Measurements from ENCODE around the gene INVS. TPM values are rescaled to one million over a fixed set of nuclear protein-coding genes. Genes with fewer than 3 reads are reported as not detected.

Gene INVS
- total RNA-seq, 1 experiment from 2014 or later = 21.1 TPM

DNA sequence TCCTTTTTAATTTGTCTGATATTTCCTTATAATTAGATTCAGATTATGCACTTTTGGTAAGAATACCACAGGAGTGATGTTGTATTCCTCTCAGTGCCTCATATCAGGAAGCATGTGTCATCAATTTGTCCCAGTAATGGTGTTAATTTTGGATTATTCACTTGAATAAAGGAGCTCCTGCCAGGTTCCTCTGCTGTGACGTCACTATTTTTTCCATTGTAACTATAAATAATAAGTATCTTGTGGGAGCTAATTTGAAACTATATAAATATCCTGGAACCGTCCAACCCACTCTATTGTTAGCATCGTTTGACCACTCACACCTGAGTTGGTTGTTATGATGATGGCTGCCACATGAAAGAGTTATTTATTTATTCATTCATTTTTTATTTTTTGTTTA is 107.9 kb downstream of the INVS start:
- ATAC-seq = no peak
- no peaks in the 10 kb centered on the region for H3K79me2 ChIP-seq (ENCODE audit: insufficient read depth, low read length)
- H3K9me2 ChIP-seq (ENCODE audit: insufficient read depth) = 0 out of 2 replicates have a peak, but pooled peaks cover 6% of the 10 kb centered on the region
- no peaks in the 10 kb centered on the region for H3K27me3 ChIP-seq (ENCODE audit: insufficient read depth, low read length)
- no peak overlapping the region for H3K4me2 ChIP-seq (ENCODE audit: low read length)
- BruUV-seq (replicated peaks) = no TSS peak
- intact Hi-C loops (cut with micrococcal nuclease) = no loop called here
- TF ChIP-seq SP1 (IDR thresholded peaks at IDR 0.05; ENCODE audit: low read depth) (no peak), CEBPB (IDR thresholded peaks at IDR 0.05; ENCODE audit: low read depth) (no peak), SIN3A (IDR thresholded peaks at IDR 0.05; ENCODE audit: low read depth) (no peak), EZH2phosphoT487 (IDR thresholded peaks at IDR 0.05; ENCODE audit: borderline replicate concordance) (no peak)
- POLR2A ChIA-PET = no interaction called here
- H3K4me1 ChIP-seq (ENCODE audit: control insufficient read depth in 1 of 2, insufficient read depth in 2 of 2, low read length in 2 of 2) = no peaks in the 10 kb centered on the region
- H2AFZ ChIP-seq (ENCODE audit: low read depth, low read length, poor library complexity, severe bottlenecking) = no peak overlapping the region
- no peak overlapping the region for H3K9ac ChIP-seq (ENCODE audit: low read length)
- CTCF ChIA-PET = no interaction called here
- H3K9me3 ChIP-seq (ENCODE audit: control insufficient read depth in 1 of 2, insufficient read depth in 1 of 2, low read depth in 1 of 2, low read length in 2 of 2) = no peaks in the 10 kb centered on the region
- no peak for DNase-seq (ENCODE audit: low read depth, low spot score)
- H3K4me3 ChIP-seq (replicated peaks in 1 of 2; ENCODE audit: low read depth in 1 of 2, low read length in 2 of 2) = no peak overlapping the region
- H3K36me3 ChIP-seq (ENCODE audit: control insufficient read depth in 1 of 2, insufficient read depth in 2 of 2, low read length in 2 of 2) = no peaks in the 10 kb centered on the region
- H3K27ac ChIP-seq (ENCODE audit: low read depth, low read length) = no peak overlapping the region
- RAD21 ChIA-PET (ENCODE audit: low non-redundant PET in 1 of 2, low total read pairs in 2 of 2, uncharacterized antibody in 2 of 2, unreplicated experiment in 2 of 2) = no interaction called here
- H4K20me1 ChIP-seq (ENCODE audit: insufficient read depth) = no peaks in the 10 kb centered on the region

DNA sequence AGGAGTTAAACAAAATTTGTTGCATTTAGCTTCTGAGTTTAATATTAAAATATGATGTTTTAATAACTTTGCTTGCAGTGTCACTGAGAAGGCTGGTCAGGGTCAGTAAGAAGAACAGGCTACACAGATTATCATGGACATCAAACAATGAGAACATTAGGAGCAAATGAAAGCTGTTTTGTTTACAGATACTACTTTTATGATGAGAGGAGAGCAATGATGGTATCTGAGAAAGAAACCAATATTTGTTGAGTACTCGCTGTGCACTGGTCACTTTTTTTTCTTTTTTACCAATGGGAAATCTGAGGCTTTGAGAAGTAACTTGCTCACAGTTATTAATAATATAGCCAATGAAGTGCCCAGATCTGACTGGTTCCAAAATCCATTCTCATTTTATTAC is 109.6 kb downstream of the INVS start:
- Histone ChIP-seq H3K9me2 (ENCODE audit: insufficient read depth) (0 out of 2 replicates have a peak, but pooled peaks cover 6% of the 10 kb centered on the region), H3K4me1 (ENCODE audit: control insufficient read depth in 1 of 2, insufficient read depth in 2 of 2, low read length in 2 of 2) (no peaks in the 10 kb centered on the region), H3K4me3 (replicated peaks in 1 of 2; ENCODE audit: low read depth in 1 of 2, low read length in 2 of 2) (no peak overlapping the region), H3K36me3 (ENCODE audit: control insufficient read depth in 1 of 2, insufficient read depth in 2 of 2, low read length in 2 of 2) (no peaks in the 10 kb centered on the region), H3K9ac (ENCODE audit: low read length) (no peak overlapping the region), H3K4me2 (ENCODE audit: low read length) (no peak overlapping the region), H3K79me2 (ENCODE audit: insufficient read depth, low read length) (no peaks in the 10 kb centered on the region), H3K9me3 (ENCODE audit: control insufficient read depth in 1 of 2, insufficient read depth in 1 of 2, low read depth in 1 of 2, low read length in 2 of 2) (no peaks in the 10 kb centered on the region), H2AFZ (ENCODE audit: low read depth, low read length, poor library complexity, severe bottlenecking) (no peak overlapping the region), H3K27ac (ENCODE audit: low read depth, low read length) (no peak overlapping the region), H4K20me1 (ENCODE audit: insufficient read depth) (no peaks in the 10 kb centered on the region), H3K27me3 (ENCODE audit: insufficient read depth, low read length) (no peaks in the 10 kb centered on the region)
- intact Hi-C loops (cut with micrococcal nuclease) = no loop called here
- ATAC-seq = no peak
- RAD21 ChIA-PET (ENCODE audit: low non-redundant PET in 1 of 2, low total read pairs in 2 of 2, uncharacterized antibody in 2 of 2, unreplicated experiment in 2 of 2) = no interaction called here
- CTCF ChIA-PET = no interaction called here
- TF ChIP-seq SP1 (IDR thresholded peaks at IDR 0.05; ENCODE audit: low read depth) = no peak
- TF ChIP-seq EZH2phosphoT487 (IDR thresholded peaks at IDR 0.05; ENCODE audit: borderline replicate concordance) = no peak
- TF ChIP-seq SIN3A (IDR thresholded peaks at IDR 0.05; ENCODE audit: low read depth) = no peak
- TF ChIP-seq ZNF274 (IDR thresholded peaks at IDR 0.05; ENCODE audit: low read depth, low read length) = no peak
- no peak for TF ChIP-seq YY1 (IDR thresholded peaks at IDR 0.05; ENCODE audit: extremely low read depth, insufficient replicate concordance, low read depth, low read length)
- TF ChIP-seq FOSL1 (IDR thresholded peaks at IDR 0.05; ENCODE audit: low read depth) = no peak
- no peak for TF ChIP-seq ZFX (IDR thresholded peaks at IDR 0.05)
- TF ChIP-seq, protein P1, sequence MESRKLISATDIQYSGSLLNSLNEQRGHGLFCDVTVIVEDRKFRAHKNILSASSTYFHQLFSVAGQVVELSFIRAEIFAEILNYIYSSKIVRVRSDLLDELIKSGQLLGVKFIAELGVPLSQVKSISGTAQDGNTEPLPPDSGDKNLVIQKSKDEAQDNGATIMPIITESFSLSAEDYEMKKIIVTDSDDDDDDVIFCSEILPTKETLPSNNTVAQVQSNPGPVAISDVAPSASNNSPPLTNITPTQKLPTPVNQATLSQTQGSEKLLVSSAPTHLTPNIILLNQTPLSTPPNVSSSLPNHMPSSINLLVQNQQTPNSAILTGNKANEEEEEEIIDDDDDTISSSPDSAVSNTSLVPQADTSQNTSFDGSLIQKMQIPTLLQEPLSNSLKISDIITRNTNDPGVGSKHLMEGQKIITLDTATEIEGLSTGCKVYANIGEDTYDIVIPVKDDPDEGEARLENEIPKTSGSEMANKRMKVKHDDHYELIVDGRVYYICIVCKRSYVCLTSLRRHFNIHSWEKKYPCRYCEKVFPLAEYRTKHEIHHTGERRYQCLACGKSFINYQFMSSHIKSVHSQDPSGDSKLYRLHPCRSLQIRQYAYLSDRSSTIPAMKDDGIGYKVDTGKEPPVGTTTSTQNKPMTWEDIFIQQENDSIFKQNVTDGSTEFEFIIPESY (IDR thresholded peaks at IDR 0.05; ENCODE audit: extremely low read depth, insufficient replicate concordance, low read length) = no peak
- no peak for TF ChIP-seq EZH2 (IDR thresholded peaks at IDR 0.05)
- no peak for TF ChIP-seq EGR1 (IDR thresholded peaks at IDR 0.05; ENCODE audit: low read depth)
- no peak for TF ChIP-seq JUND (IDR thresholded peaks at IDR 0.05)
- TF ChIP-seq, protein P2, sequence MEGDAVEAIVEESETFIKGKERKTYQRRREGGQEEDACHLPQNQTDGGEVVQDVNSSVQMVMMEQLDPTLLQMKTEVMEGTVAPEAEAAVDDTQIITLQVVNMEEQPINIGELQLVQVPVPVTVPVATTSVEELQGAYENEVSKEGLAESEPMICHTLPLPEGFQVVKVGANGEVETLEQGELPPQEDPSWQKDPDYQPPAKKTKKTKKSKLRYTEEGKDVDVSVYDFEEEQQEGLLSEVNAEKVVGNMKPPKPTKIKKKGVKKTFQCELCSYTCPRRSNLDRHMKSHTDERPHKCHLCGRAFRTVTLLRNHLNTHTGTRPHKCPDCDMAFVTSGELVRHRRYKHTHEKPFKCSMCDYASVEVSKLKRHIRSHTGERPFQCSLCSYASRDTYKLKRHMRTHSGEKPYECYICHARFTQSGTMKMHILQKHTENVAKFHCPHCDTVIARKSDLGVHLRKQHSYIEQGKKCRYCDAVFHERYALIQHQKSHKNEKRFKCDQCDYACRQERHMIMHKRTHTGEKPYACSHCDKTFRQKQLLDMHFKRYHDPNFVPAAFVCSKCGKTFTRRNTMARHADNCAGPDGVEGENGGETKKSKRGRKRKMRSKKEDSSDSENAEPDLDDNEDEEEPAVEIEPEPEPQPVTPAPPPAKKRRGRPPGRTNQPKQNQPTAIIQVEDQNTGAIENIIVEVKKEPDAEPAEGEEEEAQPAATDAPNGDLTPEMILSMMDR (IDR thresholded peaks at IDR 0.05 in 2 of 3, conservative IDR thresholded peaks at IDR 0.05 in 1 of 3; ENCODE audit: borderline replicate concordance in 1 of 3, insufficient read depth in 1 of 3, low read depth in 2 of 3, low read length in 2 of 3) = no peak
- no peak for TF ChIP-seq SRF (IDR thresholded peaks at IDR 0.05; ENCODE audit: low read depth)
- TF ChIP-seq TCF7L2 (IDR thresholded peaks at IDR 0.05; ENCODE audit: borderline replicate concordance, extremely low read depth, insufficient read depth, insufficient read length) = no peak
- no peak for TF ChIP-seq POLR2A (IDR thresholded peaks at IDR 0.05; ENCODE audit: borderline replicate concordance, extremely low read depth, insufficient read depth, insufficient read length)
- BruUV-seq (replicated peaks) = no TSS peak
- DNase-seq (ENCODE audit: low read depth, low spot score) = no peak
- POLR2A ChIA-PET = no interaction called here

All from HCT116 (cell line).